HG02571 (cell line): ENCODE results near the gene TP53I13.
A peak's percentile ranks its signal among the peaks of the same experiment; 100 is the strongest.

ENCODE experiments used
- ATAC-seq: cut with Tn5 transposase; IDR thresholded peaks from one replicate; pipeline ENCODE4 v1.9.1; 2021; ENCODE audit warnings: mild to moderate bottlenecking, moderate library complexity; ENCODE audit not compliant: unreplicated experiment

The TP53I13 gene

GRCh38 chr17:29578626-29579485 lies 10.4 kb downstream of the TP53I13 start:
- ATAC-seq = no peak

- peak; percentile 76 for ATAC-seq
Observed at GRCh38 chr17:29579866-29580771, 11.6 kb downstream of the TP53I13 start.

- ATAC-seq = no peak
Observed at GRCh38 chr17:29581583-29582253, 13.2 kb downstream of the TP53I13 start.

- no peak for ATAC-seq
Observed at GRCh38 chr17:29582254-29582765, 13.8 kb downstream of the TP53I13 start.

- ATAC-seq = no peak
Observed at GRCh38 chr17:29582772-29583171, 14.3 kb downstream of the TP53I13 start.

- ATAC-seq = no peak
Observed at GRCh38 chr17:29583324-29584248, 15.1 kb downstream of the TP53I13 start.

- no peak for ATAC-seq
Observed at GRCh38 chr17:29584452-29585079, 16.1 kb downstream of the TP53I13 start.

GRCh38 chr17:29585080-29585751 lies 16.7 kb downstream of the TP53I13 start:
- ATAC-seq = no peak

- no peak for ATAC-seq
Observed at GRCh38 chr17:29586676-29587469, 18.4 kb downstream of the TP53I13 start.

- no peak for ATAC-seq
Observed at GRCh38 chr17:29587591-29587990, 19.1 kb downstream of the TP53I13 start.

GRCh38 chr17:29588017-29588561 lies 19.6 kb downstream of the TP53I13 start:
- ATAC-seq = no peak

- peak; percentile 7 for ATAC-seq
Observed at GRCh38 chr17:29588562-29589411, 20.3 kb downstream of the TP53I13 start.

- ATAC-seq = peak; percentile 45
Observed at GRCh38 chr17:29589524-29590410, 21.3 kb downstream of the TP53I13 start, which contains the start of gene GIT1. GIT1 (minus strand) TSS chr17:29589648; CDS start chr17:29589378, 270 bp downstream.

GRCh38 chr17:29590411-29591145 lies 22.1 kb downstream of the TP53I13 start:
- no peak for ATAC-seq

GRCh38 chr17:29591146-29591736 lies 22.7 kb downstream of the TP53I13 start:
- no peak for ATAC-seq
